Glomerular visceral epithelial cell (primary cell): Measurements from ENCODE around the gene KRT78.

Source experiments
- DNase-seq: peaks from one replicate; pipeline ENCODE4 v3.0.0-alpha.2; 2016; ENCODE audit errors: extremely low spot score

Gene KRT78

DNA sequence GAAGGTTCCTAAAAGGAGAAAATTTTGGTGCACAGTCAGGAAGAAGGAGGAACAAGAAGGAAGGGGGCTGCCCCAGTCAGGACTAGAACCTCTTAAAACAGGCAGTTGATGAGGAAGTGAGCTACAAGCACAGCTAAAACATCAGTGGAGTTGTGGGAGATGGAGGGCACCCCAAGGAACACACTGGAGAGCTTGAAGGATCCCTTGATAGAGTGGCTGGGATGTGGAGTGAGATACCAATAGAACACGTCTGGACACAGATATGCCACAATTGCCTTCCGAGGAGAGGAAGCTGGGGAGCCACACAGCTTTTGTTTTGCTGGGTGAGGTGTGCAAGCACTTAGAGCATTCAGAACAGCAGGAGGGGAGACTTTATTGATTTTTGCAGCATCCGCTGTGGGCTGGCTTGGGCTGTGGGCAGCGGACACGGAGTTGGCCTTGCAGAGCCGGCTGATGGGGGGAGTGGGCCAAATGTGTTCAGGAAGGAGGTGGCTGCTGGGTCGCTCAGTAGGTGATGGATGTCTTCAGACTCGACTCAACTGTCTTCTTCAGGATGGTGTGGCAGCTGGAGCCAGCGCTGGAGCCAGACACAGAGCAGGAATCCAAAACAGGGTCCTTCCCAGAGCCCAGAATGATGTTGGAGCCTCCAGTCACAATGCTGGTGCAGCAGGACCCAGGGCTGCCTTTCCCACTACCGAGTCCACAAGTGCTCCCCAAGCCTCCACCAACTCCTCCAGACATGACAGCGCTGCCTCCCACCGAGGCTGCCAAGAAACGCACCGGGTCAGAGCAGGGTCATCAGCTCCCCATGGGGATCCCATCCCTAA lies 10.0 kb downstream of the KRT78 start:
- DNase-seq: no peak

DNA sequence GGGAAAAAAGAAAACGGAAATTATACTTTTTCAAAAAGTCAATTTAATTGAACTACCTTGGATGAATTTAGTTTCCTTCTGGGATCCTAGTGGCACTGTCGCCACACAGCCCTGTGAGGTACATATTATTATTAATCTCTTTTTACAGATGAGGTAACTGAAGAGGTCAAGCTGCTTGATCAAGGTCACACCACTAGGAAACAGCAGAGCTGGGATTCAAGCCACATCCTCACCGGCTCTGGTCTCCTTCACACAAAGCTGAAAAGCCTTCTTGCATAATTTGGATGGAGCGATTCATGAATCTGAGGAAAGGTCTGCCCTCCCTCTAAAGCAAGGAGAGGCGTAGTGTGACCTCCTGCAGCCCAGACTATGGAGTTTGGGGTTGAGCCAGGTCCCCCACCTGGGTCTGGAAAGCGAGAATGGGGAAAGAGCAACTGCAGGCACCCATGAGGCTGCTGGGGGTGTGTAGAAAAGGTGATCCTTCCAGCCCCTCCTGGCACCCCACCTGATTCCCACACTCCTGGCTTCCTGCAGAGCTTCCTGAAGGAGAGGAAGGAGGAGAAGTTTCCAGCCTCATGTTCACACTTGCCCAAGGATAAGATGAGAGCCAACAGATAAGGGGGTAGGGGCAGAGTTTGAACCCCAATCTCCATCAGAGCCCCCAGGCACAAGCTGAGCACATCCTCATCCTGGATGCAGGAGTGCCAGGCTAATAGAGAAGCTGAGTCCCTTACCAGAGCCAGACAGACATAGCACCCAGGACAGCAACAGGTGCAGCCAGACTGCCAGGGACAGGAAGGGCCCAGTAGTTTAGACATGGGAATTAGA lies 10.8 kb downstream of the KRT78 start:
- no peak for DNase-seq

DNA sequence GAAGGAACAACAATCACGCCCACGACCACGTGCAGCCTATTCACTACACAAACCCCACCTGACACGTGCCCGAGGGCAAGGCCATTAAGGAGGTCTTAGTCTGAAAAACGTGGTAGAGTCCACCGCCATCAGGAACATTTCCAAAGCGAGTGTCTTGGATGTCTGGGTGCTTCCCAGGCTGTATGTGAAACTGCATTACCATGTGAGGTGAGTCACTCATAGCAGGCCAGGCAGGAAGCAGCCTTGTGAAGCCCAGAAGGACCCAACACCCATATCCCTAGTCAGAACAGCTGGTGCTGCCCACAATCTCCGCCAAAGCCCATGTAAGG lies 11.4 kb downstream of the KRT78 start:
- peak; percentile 84 for DNase-seq

GRCh38 chr12:52836491-52837412 lies 12.0 kb downstream of the KRT78 start:
- no peak for DNase-seq

DNA sequence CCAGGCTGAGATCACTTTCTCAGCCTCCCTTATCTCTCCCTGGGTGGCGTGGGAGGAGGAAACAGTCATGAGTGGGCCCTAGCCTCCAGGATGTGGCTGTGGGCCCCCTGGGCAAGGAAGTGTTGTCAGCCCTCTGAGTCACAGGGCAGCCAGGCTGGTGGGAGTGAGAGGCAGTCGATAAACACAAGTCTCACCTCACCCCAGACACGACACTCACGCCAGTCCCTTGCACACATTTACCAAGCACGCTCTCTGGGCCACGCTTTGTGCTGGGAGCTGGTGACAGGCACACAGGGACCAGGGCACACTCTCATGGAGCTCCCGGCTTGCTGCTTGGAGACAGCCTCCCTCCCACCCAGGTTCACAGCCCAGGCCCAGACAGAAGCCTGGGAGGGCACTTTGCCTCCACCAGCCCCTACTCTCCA lies 12.7 kb downstream of the KRT78 start:
- peak; percentile 71 for DNase-seq

DNA sequence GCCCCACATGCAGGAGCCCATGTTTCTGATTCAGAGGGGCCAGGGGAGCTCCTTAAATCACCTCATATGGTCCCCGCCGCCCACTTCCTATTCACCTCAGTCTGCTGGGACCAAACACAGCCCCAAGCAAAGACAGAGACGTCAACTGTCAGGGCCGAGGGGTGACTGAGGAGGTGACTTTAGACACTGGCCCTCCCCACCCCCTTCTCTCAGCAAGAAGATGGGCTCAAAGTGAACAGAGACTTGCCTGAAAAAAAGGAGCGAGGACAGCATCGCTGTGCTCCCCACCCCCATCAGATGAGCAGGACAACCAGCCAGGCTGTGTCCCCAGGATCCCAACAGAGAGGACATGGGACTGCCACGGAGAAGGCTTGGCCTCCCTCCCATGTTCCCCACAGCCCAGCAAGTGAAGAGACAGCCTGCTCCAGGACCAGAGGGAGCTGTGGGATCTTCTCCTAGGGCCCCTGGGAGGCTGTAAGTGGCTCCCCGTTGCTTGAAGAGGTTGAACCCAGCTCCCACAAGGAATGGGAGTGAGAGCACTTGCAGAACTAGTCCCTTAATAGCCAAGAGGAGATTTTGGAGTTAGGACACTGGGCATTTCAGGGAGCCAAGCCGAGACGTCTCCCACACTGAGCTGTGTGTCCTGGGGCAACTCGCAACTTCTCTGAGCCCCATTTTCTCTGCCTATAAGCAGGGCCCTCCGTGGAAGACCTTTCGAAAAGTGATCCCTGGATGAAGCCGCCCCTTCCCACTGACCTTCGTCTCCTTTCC lies 13.3 kb downstream of the KRT78 start:
- DNase-seq: no peak

- DNase-seq: no peak
These were observed 14.1 kb downstream of the KRT78 start for GRCh38 chr12:52834727-52835001.

- DNase-seq: no peak
These were observed 14.7 kb downstream of the KRT78 start, which contains the start of gene KRT79 for GRCh38 chr12:52833922-52834726. Gene KRT79, minus strand, starts transcription at chr12:52834311. Its CDS starts 51 bp downstream, at chr12:52834260.

DNA sequence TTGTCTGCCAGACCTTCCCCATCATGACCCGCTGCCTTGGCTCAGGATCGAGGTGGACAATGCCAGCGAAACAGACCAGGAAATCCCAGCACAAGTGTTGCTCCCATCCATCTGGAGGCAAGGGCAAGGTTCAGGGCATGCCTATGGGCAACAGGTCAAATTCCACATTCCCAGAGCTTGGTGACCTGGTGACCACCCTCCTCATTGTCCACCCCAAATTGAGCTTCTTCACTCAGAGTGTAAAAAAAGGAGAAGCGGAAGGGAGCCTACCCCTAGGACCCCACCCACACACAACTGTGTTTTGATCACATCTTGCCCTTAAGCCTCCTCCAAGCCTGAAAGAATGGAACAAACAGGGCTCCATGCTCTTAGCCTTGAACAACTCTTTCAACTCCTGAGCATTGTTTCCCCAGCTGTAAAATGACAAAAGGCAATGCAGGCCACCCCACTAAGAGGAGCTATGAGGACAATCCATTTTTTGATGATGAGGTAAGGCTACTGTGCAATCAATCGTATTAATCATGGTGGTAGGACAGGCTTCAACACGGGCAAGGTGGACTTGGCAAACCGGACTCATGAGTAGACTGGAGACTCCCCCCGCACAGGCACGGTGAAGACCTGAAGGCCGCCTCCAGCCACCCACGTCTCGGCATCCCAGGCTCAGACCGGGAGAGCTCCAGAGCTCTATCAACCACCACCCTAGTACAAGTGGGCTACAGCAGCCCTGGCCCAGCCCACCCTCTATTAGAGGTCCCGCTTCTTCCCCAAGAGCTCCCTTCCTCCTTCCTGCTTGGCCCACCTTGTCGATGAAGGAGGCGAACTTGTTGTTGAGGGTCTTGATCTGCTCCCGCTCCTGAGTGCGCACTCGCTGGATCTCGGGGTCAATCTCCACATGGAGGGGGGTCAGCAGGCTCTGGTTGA lies 15.5 kb downstream of the KRT78 start:
- no peak for DNase-seq

- no peak for DNase-seq
These were observed 16.3 kb downstream of the KRT78 start for GRCh38 chr12:52832451-52832850.

GRCh38 chr12:52831251-52831650 lies 17.5 kb downstream of the KRT78 start:
- no peak for DNase-seq

GRCh38 chr12:52829986-52830770 lies 18.6 kb downstream of the KRT78 start:
- no peak for DNase-seq

DNA sequence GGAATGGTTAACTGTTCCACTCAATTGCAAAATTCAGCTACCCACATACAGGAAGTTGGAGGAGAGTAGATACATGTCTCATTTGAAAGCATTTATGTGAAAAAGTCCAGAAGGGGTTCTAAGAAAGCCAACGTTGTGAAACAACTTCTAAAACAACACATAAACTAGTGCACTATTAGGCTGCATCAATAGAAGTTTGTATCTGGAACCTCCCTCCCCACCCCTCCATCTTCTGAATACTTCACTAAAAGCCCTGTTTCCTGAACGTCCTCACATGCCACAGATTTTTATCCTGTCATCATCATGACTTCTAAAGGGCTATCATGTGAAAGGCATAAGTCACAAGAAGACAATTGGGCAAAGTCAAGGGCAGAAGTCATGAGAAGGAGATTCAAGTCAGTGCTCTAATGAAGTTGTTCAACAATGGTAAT lies 20.2 kb downstream of the KRT78 start:
- DNase-seq: no peak

DNA sequence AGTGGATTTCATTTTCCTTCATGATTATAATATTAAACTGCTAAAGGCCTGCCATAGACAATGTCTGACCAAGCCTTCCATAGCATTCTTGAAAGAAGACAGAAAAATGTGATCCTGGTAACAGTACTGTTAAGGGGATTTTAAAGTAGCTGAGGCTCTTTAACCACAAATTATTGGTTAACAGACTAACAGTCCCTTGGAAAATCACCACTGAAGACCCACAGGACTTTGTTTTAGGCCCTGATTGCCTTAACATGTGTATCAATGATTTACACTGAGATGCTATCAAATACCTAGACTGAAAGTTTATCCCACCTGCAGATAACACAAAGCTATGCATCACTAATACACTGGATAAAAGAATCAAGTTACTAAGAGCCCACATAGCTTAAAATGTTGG lies 20.6 kb downstream of the KRT78 start:
- peak; percentile 47 for DNase-seq

- no peak for DNase-seq
These were observed 21.2 kb downstream of the KRT78 start for GRCh38 chr12:52827499-52828090.

DNA sequence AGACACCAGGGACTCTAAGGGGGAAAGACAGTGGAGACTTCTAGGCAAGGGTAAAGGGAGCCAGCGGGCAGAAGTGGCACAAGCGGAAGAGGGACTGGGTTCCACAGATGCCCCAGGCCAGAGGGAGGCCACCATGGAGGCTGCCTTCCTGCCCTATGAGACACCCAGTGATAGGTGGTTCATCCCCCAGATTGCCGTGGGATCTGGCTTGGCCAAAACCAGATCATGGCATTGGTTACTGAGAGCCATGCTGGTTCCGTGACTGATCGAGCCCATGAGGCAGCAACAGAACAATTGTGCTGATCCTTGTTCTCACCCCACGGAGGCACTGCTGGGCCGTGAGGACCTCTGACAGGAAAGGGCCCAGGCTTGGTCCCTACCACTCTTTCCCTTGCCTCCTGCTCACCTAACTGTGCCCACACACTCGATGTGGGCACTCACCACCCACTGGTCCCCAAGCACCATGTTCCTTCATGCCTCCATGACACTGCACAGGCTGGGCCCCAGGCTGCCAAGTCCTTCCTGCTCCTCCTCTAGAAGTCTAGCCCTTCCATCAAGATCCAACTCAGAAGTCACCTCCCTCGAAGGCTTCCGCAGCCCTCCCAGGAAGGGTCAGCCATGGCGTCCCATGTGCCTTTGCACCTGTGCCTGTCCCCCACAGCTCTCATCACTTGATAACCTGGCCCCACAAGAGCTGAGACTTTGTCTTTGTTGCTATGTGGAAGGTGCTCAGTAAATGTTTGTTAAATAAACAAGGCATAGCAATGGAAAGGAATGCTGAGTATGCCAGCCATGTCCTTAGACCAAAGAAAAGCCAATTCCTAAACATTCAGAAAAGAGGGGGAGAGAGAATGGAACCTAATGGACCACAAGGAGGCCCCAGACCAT lies 21.9 kb downstream of the KRT78 start:
- DNase-seq: no peak

- no peak for DNase-seq
These were observed 22.8 kb downstream of the KRT78 start for GRCh38 chr12:52825961-52826360.
